Smooth muscle cell (in vitro differentiated cells): Measurements from ENCODE around the gene AKT3. TPM values are rescaled to one million over a fixed set of nuclear protein-coding genes. Genes with fewer than 3 reads are reported as not detected.

Experiments used
- DNase-seq: peaks from one replicate; lab custom pipeline; 2025; ENCODE audit not compliant: unreplicated experiment; lab: John Stamatoyannopoulos, UW
- H2AFZ ChIP-seq: fragments of 200-600 bp; sonication (generic); 2 replicates; pipeline ENCODE4 v1.6.0; 2016; ENCODE audit warnings: antibody characterized with exemption, low read depth, mild to moderate bottlenecking
- H3F3A ChIP-seq: fragments of 200-600 bp; sonication (generic); 2 replicates; pipeline ENCODE4 v1.6.0; 2017; ENCODE audit warnings: antibody characterized with exemption, low read depth
- H3K27ac ChIP-seq: fragments of 200-600 bp; sonication (generic); 2 replicates; pipeline ENCODE4 v1.5.1; 2016; ENCODE audit warnings: low read depth, mild to moderate bottlenecking
- H3K27me3 ChIP-seq: fragments of 200-600 bp; sonication (generic); 2 replicates; pipeline ENCODE4 v1.6.1; 2016; ENCODE audit warnings: low read depth, mild to moderate bottlenecking
- H3K36me3 ChIP-seq: fragments of 200-600 bp; sonication (generic); 2 replicates; pipeline ENCODE4 v1.5.1; 2016; ENCODE audit warnings: low read depth
- H3K4me1 ChIP-seq: fragments of 200-600 bp; sonication (generic); 2 replicates; pipeline ENCODE4 v1.5.1; 2016; ENCODE audit warnings: low read depth
- H3K4me2 ChIP-seq: fragments of 200-600 bp; sonication (generic); 2 replicates; pipeline ENCODE4 v1.6.0; 2016; ENCODE audit warnings: mild to moderate bottlenecking
- H3K4me3 ChIP-seq: fragments of 200-600 bp; sonication (generic); 2 replicates; pipeline ENCODE4 v1.5.1; 2016; ENCODE audit warnings: mild to moderate bottlenecking
- H3K79me2 ChIP-seq: fragments of 200-600 bp; sonication (generic); 2 replicates; pipeline ENCODE4 v1.6.0; 2016; ENCODE audit warnings: low read depth, mild to moderate bottlenecking
- H3K9ac ChIP-seq: fragments of 200-600 bp; sonication (generic); 2 replicates; pipeline ENCODE4 v1.6.0; 2016; ENCODE audit warnings: low read depth
- H3K9me3 ChIP-seq: fragments of 200-600 bp; sonication (generic); replicated peaks from 2 replicates; pipeline ENCODE4 v1.5.1; 2016; ENCODE audit warnings: low read depth
- H4K20me1 ChIP-seq: fragments of 200-600 bp; sonication (generic); 2 replicates; pipeline ENCODE4 v1.6.0; 2016; ENCODE audit warnings: low read depth
- CTCF ChIP-seq: fragments of 200-600 bp; sonication (generic); IDR thresholded peaks from 2 replicates; pipeline ENCODE4 v1.5.1; 2017; ENCODE audit warnings: borderline replicate concordance, mild to moderate bottlenecking, antibody characterized with exemption; ENCODE audit not compliant: insufficient read depth, poor library complexity, severe bottlenecking
- WGBS: methylation state at CpG from one replicate; pipeline ENCODE4 v1.1.7; 2016; ENCODE audit warnings: low lambda C conversion rate; 5-methylcytosine and 5-hydroxymethylcytosine counted together
- polyA plus RNA-seq: library from polyadenylated mRNA; unstranded; fragments of >200 nt; fragmentation: Nextera tagmentation; extraction: Ambion mirVana; gene quantifications from 2 replicates; pipeline ENCODE4 v1.2.1, GENCODE V29; 2016
- total RNA-seq: library from RNA; depleted of rRNA; stranded (reverse); fragments of >200 nt; gene quantifications from 2 replicates; pipeline ENCODE4 v1.2.3, GENCODE V29; 2014

AKT3 gene
- total and polyA plus RNA-seq, 2 experiments from 2014 or later: 5.5 to 32.3 TPM

GRCh38 chr1:243791586-243792267, 58.3 kb downstream of the AKT3 start:
- DNase-seq: no peak
- Histone ChIP-seq H3K9ac (peak overlapping the region; percentile 9), H3K79me2 (peaks cover 56% of the 10 kb centered on the region), H3K4me3 (no peak overlapping the region), H4K20me1 (peaks cover 70% of the 10 kb centered on the region), H3K36me3 (no peaks in the 10 kb centered on the region), H3K4me2 (peak overlapping the region; percentile 18), H3K27me3 (no peaks in the 10 kb centered on the region), H2AFZ (no peak overlapping the region), H3K4me1 (no peaks in the 10 kb centered on the region), H3K9me3 (no peaks in the 10 kb centered on the region), H3K27ac (peak overlapping the region; percentile 4), H3F3A (no peaks in the 10 kb centered on the region)
- 45% methylated on average over 4 of the region's 4 CpGs for WGBS
- no peak for TF ChIP-seq CTCF

- peaks cover 48% of the 10 kb centered on the region for H3K79me2 ChIP-seq
- H3K4me3 ChIP-seq: no peak overlapping the region
- H3K36me3 ChIP-seq: no peaks in the 10 kb centered on the region
- no peaks in the 10 kb centered on the region for H3K27me3 ChIP-seq
- DNase-seq: no peak
- H3K4me2 ChIP-seq: peak overlapping the region; percentile 8
- no peaks in the 10 kb centered on the region for H3F3A ChIP-seq
- peak overlapping the region; percentile 17 for H3K27ac ChIP-seq
- peaks cover 10% of the 10 kb centered on the region for H3K4me1 ChIP-seq
- no peaks in the 10 kb centered on the region for H3K9me3 ChIP-seq
- H2AFZ ChIP-seq: no peak overlapping the region
- peaks cover 82% of the 10 kb centered on the region for H4K20me1 ChIP-seq
- H3K9ac ChIP-seq: no peak overlapping the region
- 29% methylated on average over 3 of the region's 3 CpGs for WGBS
- TF ChIP-seq CTCF: no peak
These were observed 59.6 kb downstream of the AKT3 start for GRCh38 chr1:243790404-243790803.

- Histone ChIP-seq H3K36me3 (no peaks in the 10 kb centered on the region), H3K4me3 (no peak overlapping the region), H4K20me1 (peaks cover 68% of the 10 kb centered on the region), H3K9me3 (no peaks in the 10 kb centered on the region), H2AFZ (no peak overlapping the region), H3K27ac (peak overlapping the region; percentile 1), H3K9ac (no peak overlapping the region), H3K79me2 (peaks cover 49% of the 10 kb centered on the region), H3K27me3 (no peaks in the 10 kb centered on the region), H3K4me1 (peaks cover 10% of the 10 kb centered on the region), H3F3A (no peaks in the 10 kb centered on the region), H3K4me2 (peak overlapping the region; percentile 34)
- TF ChIP-seq CTCF: no peak
- no peak for DNase-seq
- 73% methylated on average over 3 of the region's 3 CpGs for WGBS
These were observed 63.5 kb downstream of the AKT3 start for GRCh38 chr1:243786531-243786930.

- H3F3A ChIP-seq: no peaks in the 10 kb centered on the region
- WGBS: over 99% methylated on average over 8 of the region's 8 CpGs
- no peaks in the 10 kb centered on the region for H3K36me3 ChIP-seq
- no peak for TF ChIP-seq CTCF
- H3K4me3 ChIP-seq: no peak overlapping the region
- no peaks in the 10 kb centered on the region for H3K27me3 ChIP-seq
- no peak overlapping the region for H3K9ac ChIP-seq
- peaks cover 10% of the 10 kb centered on the region for H3K4me1 ChIP-seq
- DNase-seq: no peak
- no peak overlapping the region for H2AFZ ChIP-seq
- H3K27ac ChIP-seq: no peak overlapping the region
- no peaks in the 10 kb centered on the region for H3K9me3 ChIP-seq
- peaks cover 60% of the 10 kb centered on the region for H3K79me2 ChIP-seq
- H4K20me1 ChIP-seq: peaks cover 61% of the 10 kb centered on the region
- no peak overlapping the region for H3K4me2 ChIP-seq
These were observed 65.5 kb downstream of the AKT3 start for GRCh38 chr1:243784506-243784905.
